Rectal smooth muscle tissue (tissue), 1 donor: ENCODE measurements around the gene RAB11FIP5.
A peak's percentile ranks its signal among the peaks of the same experiment; 100 is the strongest.

Experiments
- H3K27ac ChIP-seq: one replicate; pipeline ENCODE4 v1.7.0; 2013; ENCODE audit warnings: low read depth, low read length, inconsistent platforms
- H3K27me3 ChIP-seq: one replicate; pipeline ENCODE4 v1.7.0; 2013; ENCODE audit warnings: low read length; ENCODE audit not compliant: control insufficient read depth, insufficient read depth
- H3K36me3 ChIP-seq: one replicate; pipeline ENCODE4 v1.7.0; 2013; ENCODE audit warnings: low read length; ENCODE audit not compliant: control insufficient read depth, insufficient read depth
- H3K4me1 ChIP-seq: one replicate; pipeline ENCODE4 v1.7.0; 2013; ENCODE audit warnings: low read length; ENCODE audit not compliant: control insufficient read depth, insufficient read depth
- H3K4me3 ChIP-seq: one replicate; pipeline ENCODE4 v1.7.0; 2013; ENCODE audit warnings: low read length
- H3K9ac ChIP-seq: one replicate; pipeline ENCODE4 v1.7.0; 2013; ENCODE audit warnings: low read length

RAB11FIP5 gene

DNA sequence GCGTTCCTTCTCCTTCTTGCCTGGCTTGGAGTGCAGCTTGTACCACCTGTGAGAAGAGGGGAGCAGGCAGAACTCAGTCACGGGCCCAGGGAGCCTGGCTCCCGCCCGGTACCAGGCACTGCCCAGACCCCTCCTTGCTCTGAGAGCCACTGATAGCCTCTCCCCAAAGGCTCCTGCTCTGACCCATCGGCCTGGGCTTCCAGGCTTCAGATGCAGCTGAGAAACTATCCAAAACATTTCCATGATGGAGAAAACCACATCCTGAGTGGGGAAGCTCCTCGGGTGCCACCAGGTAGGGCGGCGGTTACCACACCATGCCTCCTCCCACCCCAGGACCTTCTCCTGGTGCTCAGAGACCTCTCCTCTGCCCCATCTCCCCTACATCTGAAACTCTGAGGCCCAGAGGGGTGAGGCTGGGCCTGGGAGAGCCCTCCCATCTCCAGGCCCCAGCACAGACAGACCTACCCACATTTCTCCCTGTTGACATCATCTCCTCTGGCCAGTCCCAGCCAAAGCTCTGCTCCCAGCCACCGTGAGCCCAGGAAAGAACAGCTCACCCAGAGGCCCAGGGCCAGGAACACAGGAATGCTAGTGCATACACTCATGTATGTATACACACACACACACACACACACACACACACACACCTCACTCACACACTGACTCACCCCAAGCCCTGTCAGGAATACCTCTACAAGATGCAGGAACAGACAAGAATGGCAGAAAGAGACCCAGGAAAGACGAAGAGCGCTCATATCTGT, 23.3 kb downstream of the RAB11FIP5 start:
- Histone ChIP-seq H3K27ac (peak overlapping the region; percentile 64), H3K36me3 (peaks cover 3% of the 10 kb centered on the region), H3K9ac (no peak overlapping the region), H3K4me1 (peaks cover 13% of the 10 kb centered on the region), H3K27me3 (no peaks in the 10 kb centered on the region), H3K4me3 (no peak overlapping the region)

DNA sequence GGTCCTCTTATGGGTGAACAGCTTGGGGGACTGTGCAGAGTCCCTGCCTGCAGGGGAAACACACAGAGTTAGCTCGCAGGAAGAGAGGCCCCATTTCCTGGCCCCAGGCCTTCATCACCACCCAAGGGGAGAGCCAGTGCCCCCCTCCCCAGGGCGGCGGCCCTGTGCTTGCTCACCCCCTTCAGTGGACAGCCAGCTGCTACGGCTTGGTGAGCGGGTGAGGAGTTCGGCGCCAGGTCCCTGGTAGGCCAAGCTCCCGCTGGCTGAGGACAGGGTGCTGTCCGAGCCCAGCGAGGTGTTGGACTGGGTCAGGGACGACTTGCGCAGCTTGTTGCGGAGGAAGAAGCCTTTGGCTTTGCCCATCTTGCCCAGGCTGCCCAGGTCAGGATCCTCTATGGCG, 24.0 kb downstream of the RAB11FIP5 start:
- peaks cover 3% of the 10 kb centered on the region for H3K36me3 ChIP-seq
- peaks cover 13% of the 10 kb centered on the region for H3K4me1 ChIP-seq
- H3K27me3 ChIP-seq = no peaks in the 10 kb centered on the region
- no peak overlapping the region for H3K9ac ChIP-seq
- H3K4me3 ChIP-seq = no peak overlapping the region
- H3K27ac ChIP-seq = peak overlapping the region; percentile 57

DNA sequence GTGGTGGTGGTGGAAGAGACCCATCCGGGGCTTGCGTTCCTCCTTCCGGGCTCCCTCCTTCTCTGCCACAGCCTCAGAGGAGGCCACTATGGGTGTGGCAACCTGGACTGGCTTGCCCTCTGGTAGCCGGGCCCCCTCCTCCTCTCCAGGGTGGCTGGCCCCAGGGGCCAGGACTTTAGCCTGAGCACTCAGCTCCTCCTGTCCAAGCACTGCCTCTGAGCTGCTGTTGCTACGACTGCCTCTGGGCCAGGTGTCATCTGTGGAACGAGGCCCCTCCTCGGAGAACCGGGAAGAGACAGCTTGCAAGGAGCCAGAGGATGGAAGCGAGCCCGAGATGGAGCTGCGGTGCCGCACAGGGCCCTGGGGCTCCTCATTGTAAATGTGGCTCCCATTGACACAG, 24.5 kb downstream of the RAB11FIP5 start:
- no peaks in the 10 kb centered on the region for H3K27me3 ChIP-seq
- H3K27ac ChIP-seq = no peak overlapping the region
- no peak overlapping the region for H3K9ac ChIP-seq
- no peak overlapping the region for H3K4me3 ChIP-seq
- H3K4me1 ChIP-seq = peaks cover 13% of the 10 kb centered on the region
- H3K36me3 ChIP-seq = peaks cover 3% of the 10 kb centered on the region

DNA sequence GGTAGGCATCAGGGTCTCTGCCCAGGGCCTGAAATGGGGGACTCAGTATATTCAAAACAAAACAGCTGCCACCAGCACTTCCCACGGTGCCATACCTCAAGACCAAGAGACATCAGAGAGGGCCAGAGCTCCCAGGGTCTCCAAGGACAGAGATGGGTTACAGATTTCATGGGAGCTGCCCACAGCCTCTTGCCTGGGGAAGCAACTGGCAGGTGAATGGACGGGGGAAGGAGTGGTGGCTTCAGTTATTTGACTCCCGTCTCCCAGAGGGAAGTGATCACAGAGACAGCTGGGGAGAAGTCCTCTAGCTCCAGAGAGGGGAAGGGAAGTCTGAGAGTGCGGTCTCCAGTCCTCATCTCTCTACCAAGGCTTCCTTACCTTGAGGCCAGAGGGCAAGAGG, 25.4 kb downstream of the RAB11FIP5 start:
- H3K27ac ChIP-seq = no peak overlapping the region

DNA sequence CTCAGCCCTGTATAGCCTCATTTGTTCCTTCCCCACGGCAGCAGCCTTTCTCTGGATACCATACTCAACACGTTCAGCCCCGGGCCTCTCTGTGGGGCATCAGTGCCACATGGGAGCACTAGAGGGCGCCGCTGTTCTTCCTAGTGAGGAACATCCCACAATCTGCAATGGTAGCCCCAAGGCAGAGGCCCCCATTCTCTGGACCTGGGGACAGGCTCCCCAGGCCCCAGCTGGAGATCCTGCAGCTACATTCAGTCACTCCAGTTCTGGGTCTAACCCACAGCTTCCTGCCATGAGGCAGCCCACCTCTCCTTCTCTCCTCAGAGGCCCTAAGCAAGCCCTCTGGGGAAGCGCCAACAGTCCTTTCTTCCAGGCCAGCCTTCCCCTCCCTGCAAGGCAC, 27.1 kb downstream of the RAB11FIP5 start:
- no peak overlapping the region for H3K9ac ChIP-seq
- H3K27me3 ChIP-seq = no peaks in the 10 kb centered on the region
- peaks cover 13% of the 10 kb centered on the region for H3K4me1 ChIP-seq
- H3K4me3 ChIP-seq = no peak overlapping the region
- no peak overlapping the region for H3K27ac ChIP-seq
- H3K36me3 ChIP-seq = peaks cover 3% of the 10 kb centered on the region

More for the DNA sequence above, 25.4 kb downstream of the RAB11FIP5 start:
- peaks cover 13% of the 10 kb centered on the region for H3K4me1 ChIP-seq
- peaks cover 3% of the 10 kb centered on the region for H3K36me3 ChIP-seq
- H3K4me3 ChIP-seq = no peak overlapping the region
- H3K27me3 ChIP-seq = no peaks in the 10 kb centered on the region
- H3K9ac ChIP-seq = no peak overlapping the region

DNA sequence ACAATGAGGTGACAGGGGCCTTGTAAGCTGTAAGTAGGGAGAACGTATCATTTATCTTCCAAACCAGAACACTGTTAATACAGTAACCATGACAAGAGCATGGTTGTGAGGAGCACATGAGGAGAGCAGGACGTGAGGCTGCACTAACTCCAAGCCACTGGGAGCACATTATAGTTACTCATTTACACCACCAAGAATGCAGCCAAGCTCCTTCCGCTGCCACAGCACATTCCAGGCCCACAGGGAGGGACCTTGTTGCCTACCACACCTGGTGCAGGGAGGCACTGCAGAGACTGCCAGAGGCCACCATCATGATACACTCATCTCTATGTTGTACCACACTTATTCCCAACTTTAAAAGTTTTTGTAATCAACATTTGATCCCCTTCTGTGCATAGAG, 27.8 kb downstream of the RAB11FIP5 start:
- H3K36me3 ChIP-seq = peaks cover 3% of the 10 kb centered on the region
- peaks cover 10% of the 10 kb centered on the region for H3K4me1 ChIP-seq
- H3K4me3 ChIP-seq = no peak overlapping the region

DNA sequence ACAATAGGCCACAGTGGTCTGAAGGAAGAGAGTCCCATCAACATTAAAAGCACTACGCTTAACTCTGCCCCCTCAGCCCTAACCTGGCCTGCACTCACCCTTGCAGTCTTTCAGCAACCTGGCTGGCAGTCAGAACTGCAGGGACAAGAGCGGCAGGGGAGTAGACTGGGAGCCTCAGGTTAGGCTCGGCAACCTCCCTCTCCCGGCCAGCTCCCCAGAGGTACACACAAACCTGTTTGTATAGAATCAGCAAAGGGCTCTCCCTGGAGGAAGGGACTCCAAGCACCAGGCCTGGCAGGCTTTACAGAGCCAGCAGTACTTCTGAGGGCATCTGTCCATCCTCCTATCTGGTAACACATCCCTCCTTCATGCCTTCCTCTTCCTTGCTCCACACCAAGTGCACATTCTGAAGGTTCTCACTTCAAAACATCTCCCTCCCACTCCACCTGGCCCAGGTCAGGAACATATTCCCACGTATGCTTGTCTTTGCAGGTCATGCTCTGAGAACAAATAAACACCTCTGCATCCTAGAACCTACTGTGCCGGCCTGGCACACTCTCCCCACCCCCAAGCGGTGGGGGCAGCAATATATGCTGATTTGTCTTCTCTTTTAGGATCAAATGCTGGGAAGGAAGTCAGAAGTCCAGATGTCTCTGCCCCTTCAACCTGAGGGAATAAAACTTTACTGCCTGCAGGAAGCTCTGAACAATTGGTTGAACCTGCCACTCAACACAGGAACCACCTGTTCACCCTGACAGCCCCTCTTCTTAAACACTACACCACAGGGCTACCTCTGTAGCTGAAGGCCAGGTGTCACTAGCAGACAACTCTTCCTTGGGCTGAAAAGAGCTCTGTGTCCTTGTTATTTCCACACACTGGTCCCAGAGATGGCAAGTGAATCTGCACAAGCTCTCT, 28.6 kb downstream of the RAB11FIP5 start:
- Histone ChIP-seq H3K4me3 (no peak overlapping the region), H3K4me1 (peaks cover 2% of the 10 kb centered on the region), H3K27ac (no peak overlapping the region), H3K9ac (no peak overlapping the region), H3K36me3 (peaks cover 3% of the 10 kb centered on the region), H3K27me3 (no peaks in the 10 kb centered on the region)

More for the DNA sequence above, 27.8 kb downstream of the RAB11FIP5 start:
- no peak overlapping the region for H3K9ac ChIP-seq
- no peak overlapping the region for H3K27ac ChIP-seq
- no peaks in the 10 kb centered on the region for H3K27me3 ChIP-seq

DNA sequence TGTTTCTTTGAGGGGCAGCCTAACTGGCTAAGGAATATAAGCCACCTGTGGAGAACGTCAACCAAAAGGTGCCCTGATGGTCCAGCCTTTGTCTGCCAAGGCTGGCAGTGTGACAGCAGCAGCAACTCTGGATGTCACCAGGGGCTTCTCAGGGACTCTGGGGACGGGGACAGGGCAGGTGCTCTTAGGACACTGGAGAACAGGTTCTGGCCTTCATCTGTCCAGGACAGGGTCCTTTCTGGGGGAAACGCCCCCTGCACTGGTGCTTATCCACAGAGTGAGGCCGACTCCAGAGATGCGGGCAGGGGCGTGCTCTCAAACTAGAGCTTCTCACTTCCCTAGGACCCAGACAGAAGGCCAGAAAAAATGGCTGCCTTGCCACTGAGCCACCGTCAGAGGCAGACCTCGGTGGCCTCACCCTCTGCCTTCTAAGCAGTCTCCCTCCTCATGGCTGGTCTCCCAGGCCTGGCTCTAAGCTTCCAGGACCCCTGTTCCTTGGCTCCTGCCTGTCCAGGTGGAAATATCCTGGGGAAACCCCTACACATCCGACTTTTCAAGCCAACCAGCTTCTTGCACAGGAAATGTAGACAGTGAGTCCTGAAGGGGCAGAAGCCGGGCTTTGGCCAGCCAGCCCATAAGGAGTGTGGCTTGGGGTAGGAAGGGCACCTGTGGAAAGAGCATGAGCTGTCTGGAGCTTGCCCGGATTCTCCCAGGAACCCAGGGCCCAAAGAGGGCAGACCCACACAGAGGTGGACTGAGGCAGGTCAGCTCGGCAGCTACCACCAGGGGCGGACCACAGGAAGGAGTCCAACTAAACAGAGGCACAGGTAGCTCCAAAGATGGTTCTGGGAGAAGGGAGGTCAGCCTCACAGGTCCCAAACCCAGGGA, 30.0 kb downstream of the RAB11FIP5 start:
- H3K36me3 ChIP-seq = peaks cover 3% of the 10 kb centered on the region

DNA sequence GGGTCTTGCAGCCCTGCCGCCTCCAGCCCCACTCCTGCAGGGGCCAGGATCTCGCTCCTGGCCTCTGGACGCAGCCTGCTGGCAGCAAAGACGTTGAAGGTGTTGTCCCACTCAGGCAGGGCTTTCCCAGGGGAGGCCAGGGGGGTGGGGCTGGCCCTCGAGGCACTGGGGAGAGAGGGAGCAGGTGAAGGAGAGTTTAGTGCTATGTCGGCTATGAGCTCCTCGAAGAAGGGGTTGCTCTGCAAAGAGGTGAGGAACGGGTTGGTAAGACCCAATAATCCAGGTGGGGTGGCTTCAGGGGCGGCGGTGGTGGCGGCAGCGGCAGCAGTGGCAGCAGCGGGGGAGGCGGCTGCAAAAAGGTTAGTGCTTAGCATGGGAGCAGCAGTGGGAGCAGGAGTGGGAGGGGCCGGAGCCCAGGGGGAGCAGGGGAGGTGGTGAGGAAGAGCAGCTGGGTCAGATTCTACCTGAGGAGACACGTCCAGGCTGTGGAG, 31.5 kb downstream of the RAB11FIP5 start:
- Histone ChIP-seq H3K4me3 (no peak overlapping the region), H3K9ac (no peak overlapping the region), H3K36me3 (no peaks in the 10 kb centered on the region), H3K27ac (no peak overlapping the region), H3K4me1 (no peaks in the 10 kb centered on the region), H3K27me3 (no peaks in the 10 kb centered on the region)

More for the DNA sequence above, 30.0 kb downstream of the RAB11FIP5 start:
- no peaks in the 10 kb centered on the region for H3K27me3 ChIP-seq
- no peak overlapping the region for H3K9ac ChIP-seq
- no peaks in the 10 kb centered on the region for H3K4me1 ChIP-seq
- no peak overlapping the region for H3K4me3 ChIP-seq
- no peak overlapping the region for H3K27ac ChIP-seq

DNA sequence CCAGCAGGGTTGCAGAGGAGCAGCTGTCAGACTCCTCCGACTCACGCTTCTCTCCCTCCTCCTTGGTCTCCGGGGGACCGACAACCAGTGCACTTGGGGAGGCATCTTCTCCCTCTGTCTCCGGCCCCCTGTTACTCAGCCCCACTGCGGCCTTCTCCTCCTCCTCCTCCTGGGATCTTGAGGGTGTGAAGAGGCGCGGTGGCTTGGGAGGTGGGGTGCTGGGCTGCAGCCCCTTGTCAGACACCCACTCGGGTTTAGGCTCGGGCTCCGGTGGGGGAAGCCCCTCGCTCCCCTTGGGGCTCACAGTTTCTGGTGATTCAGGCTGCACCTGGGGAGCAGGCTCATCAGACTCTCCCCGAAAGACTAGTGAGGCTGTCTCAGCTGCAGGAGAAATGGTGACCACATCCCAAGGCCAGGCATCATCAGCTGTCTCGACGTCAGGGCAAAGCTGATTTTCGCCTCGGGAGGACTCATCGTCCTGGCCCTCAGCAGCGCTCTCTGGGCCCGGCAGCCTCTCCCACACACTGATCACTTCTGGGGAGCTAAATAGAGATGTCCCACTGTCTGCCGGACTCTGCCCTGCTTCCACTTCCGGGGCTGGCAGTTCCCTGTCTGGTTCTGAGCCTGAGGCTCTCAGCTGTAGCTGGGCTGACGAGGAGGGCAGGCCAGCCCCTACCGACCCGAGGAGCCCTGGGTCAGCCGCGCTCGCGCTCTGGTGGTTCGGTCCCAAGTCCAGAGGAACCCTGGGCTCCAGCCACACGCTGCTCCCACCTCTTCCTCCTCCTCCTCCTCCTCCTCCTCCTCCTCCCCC, 32.2 kb downstream of the RAB11FIP5 start:
- Histone ChIP-seq H3K27me3 (no peaks in the 10 kb centered on the region), H3K4me3 (no peak overlapping the region), H3K36me3 (no peaks in the 10 kb centered on the region), H3K9ac (no peak overlapping the region), H3K27ac (no peak overlapping the region), H3K4me1 (no peaks in the 10 kb centered on the region)

DNA sequence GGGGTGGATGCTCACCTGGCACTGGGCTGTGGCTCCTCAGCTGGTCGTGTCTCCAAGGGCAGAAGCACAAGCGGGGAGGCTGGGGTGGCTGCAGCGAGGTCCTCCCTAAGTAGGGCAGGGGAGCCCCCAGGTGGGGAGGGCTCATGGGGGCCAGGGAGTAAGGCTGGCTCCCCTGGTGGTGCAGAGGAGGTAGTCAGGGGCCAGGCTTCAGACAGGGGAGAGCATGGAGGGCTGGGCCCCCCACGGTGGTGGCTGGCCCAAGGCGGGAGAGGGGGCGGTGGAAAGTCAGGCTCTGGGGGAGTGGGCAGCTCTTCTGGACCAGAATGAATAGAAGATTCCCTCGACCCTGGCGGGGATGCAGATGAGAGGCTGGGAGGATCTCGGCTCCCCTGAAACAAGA, 33.1 kb downstream of the RAB11FIP5 start:
- H3K36me3 ChIP-seq = no peaks in the 10 kb centered on the region
- H3K4me1 ChIP-seq = no peaks in the 10 kb centered on the region
- no peak overlapping the region for H3K27ac ChIP-seq
- no peak overlapping the region for H3K4me3 ChIP-seq
- no peak overlapping the region for H3K9ac ChIP-seq
- H3K27me3 ChIP-seq = no peaks in the 10 kb centered on the region
